GM12878 (cell line): ENCODE results near the gene FOXK1. TPM values are rescaled to one million over a fixed set of nuclear protein-coding genes. Genes with fewer than 3 reads are reported as not detected.

Source experiments
- ATAC-seq: fragments of 200-7000 bp; cut with Tn5 transposase; 3 replicates; pipeline ENCODE4 v1.9.1; 2020; ENCODE audit warnings: mild to moderate bottlenecking, moderate library complexity
- BruUV-seq: library from RNA; stranded (reverse); fragments of 400-500 nt; replicated peaks from 2 replicates; lab custom pipeline; 2021; lab: Mats Ljungman, UMichigan
- CTCF ChIA-PET: fragments of 300-600 bp; sonication (Branson Sonifier 250); formaldehyde crosslinking; extraction: SDS; loops from one replicate; lab custom pipeline; 2021; ENCODE audit warnings: inconsistent platforms; lab: Yijun Ruan, JAX
- POLR2A ChIA-PET: fragments of 350-600 bp; formaldehyde crosslinking; extraction: SDS; loops from one replicate; lab custom pipeline; 2021; ENCODE audit warnings: inconsistent platforms; lab: Charles Lee
- RAD21 ChIA-PET: fragments of 300-600 bp; sonication (Branson Sonifier 250); formaldehyde crosslinking; loops from one replicate; lab custom pipeline; 2023; ENCODE audit warnings: antibody characterized with exemption; ENCODE audit not compliant: unreplicated experiment; lab: Charles Lee
- SMC1A ChIA-PET: fragments of 300-600 bp; sonication (Branson Sonifier 250); formaldehyde crosslinking; loops from one replicate; lab custom pipeline; 2023; ENCODE audit not compliant: unreplicated experiment, uncharacterized antibody; lab: Charles Lee
- DNase-seq: peaks from one replicate; pipeline ENCODE4 v3.0.0-alpha.2; 2011; ENCODE audit warnings: low read depth, low spot score
- FAIRE-seq: peaks from 3 replicates; lab custom pipeline; 2011; peaks lifted over from hg19 to GRCh38; lab: Jason Lieb, UNC
- H2AFZ ChIP-seq: 2 replicates; pipeline ENCODE4 v1.6.0; 2011; ENCODE audit warnings: low read depth, low read length, control low read depth; ENCODE audit not compliant: control insufficient read depth
- H3K27ac ChIP-seq: 2 replicates; pipeline ENCODE4 v1.5.1; 2011; ENCODE audit warnings: control low read depth; ENCODE audit not compliant: control insufficient read depth, insufficient read depth
- H3K27me3 ChIP-seq, 2 experiments: replicated peaks in 1 of 2; 2 replicates each; pipeline versions ENCODE4 v1.6.0 to v1.6.1; 2011; ENCODE audit warnings: low read length in 1 of 2; ENCODE audit not compliant: control insufficient read depth in 2 of 2, insufficient read depth in 2 of 2
- H3K36me3 ChIP-seq, 2 experiments: 2 replicates each; pipeline ENCODE4 v1.5.1; 2011; ENCODE audit warnings: low read length in 1 of 2; ENCODE audit not compliant: control insufficient read depth in 2 of 2, insufficient read depth in 2 of 2
- H3K4me1 ChIP-seq: 2 replicates; pipeline ENCODE4 v1.6.1; 2011; ENCODE audit warnings: mild to moderate bottlenecking, low read length, moderate library complexity, mixed read lengths; ENCODE audit not compliant: control insufficient read depth, insufficient read depth
- H3K4me2 ChIP-seq: 2 replicates; pipeline ENCODE4 v1.6.0; 2011; ENCODE audit warnings: control low read depth; ENCODE audit not compliant: control insufficient read depth, insufficient read depth
- H3K4me3 ChIP-seq: fragments of 200-600 bp; sonication (generic); 2 replicates; pipeline ENCODE4 v1.5.1; 2016
- H3K79me2 ChIP-seq: 2 replicates; pipeline ENCODE4 v1.6.0; 2011; ENCODE audit warnings: low read length; ENCODE audit not compliant: control insufficient read depth, insufficient read depth
- H3K9ac ChIP-seq: 2 replicates; pipeline ENCODE4 v1.8.0; 2011; ENCODE audit warnings: low read length, control low read depth, mixed read lengths; ENCODE audit not compliant: control insufficient read depth, insufficient read depth
- H3K9me3 ChIP-seq: replicated peaks from 3 replicates; pipeline ENCODE4 v1.5.1; 2011; ENCODE audit warnings: mild to moderate bottlenecking, low read length; ENCODE audit not compliant: control insufficient read depth, insufficient read depth
- H4K20me1 ChIP-seq: 2 replicates; pipeline ENCODE4 v1.6.0; 2011; ENCODE audit not compliant: control insufficient read depth, insufficient read depth
- FOXK2 ChIP-seq: fragments of 450-650 bp; IDR thresholded peaks from 2 replicates; pipeline ENCODE4 v1.6.1; 2017; ENCODE audit warnings: mild to moderate bottlenecking, moderate library complexity
- HCFC1 ChIP-seq: fragments of 150-350 bp; IDR thresholded peaks from 2 replicates; pipeline ENCODE4 v1.6.1; 2014; ENCODE audit warnings: low read length
- HDAC6 ChIP-seq: fragments of 200-600 bp; sonication (generic); IDR thresholded peaks from one replicate; pipeline ENCODE4 v1.8.0; 2017; ENCODE audit warnings: antibody characterized with exemption; ENCODE audit not compliant: unreplicated experiment
- JUNB ChIP-seq: IDR thresholded peaks from 2 replicates; pipeline ENCODE4 v1.6.1; 2016; ENCODE audit warnings: antibody characterized with exemption, mild to moderate bottlenecking
- MTA2 ChIP-seq: fragments of 450-650 bp; IDR thresholded peaks from 2 replicates; pipeline ENCODE4 v1.6.1; 2016; ENCODE audit warnings: low read depth, mild to moderate bottlenecking, moderate library complexity
- MYC ChIP-seq: IDR thresholded peaks from 2 replicates; pipeline ENCODE4 v1.6.1; 2011; ENCODE audit warnings: mild to moderate bottlenecking, low read length, moderate library complexity, inconsistent platforms; ENCODE audit not compliant: insufficient read depth, insufficient replicate concordance, insufficient read length, severe bottlenecking
- POU2F2 ChIP-seq: IDR thresholded peaks from 3 replicates; pipeline ENCODE4 v1.6.1; 2011; ENCODE audit warnings: low read depth, mild to moderate bottlenecking, low read length, borderline replicate concordance
- RBBP5 ChIP-seq: fragments of 200-600 bp; sonication (generic); conservative IDR thresholded peaks from 2 replicates; pipeline ENCODE4 v1.6.1; 2016
- RFX5 ChIP-seq: IDR thresholded peaks from 2 replicates; pipeline ENCODE4 v1.6.1; 2011; ENCODE audit warnings: low read depth, low read length, improper control_type of control experiment
- SUPT20H ChIP-seq: IDR thresholded peaks from 2 replicates; pipeline ENCODE4 v1.6.1; 2011; ENCODE audit warnings: low read depth, mild to moderate bottlenecking, low read length, moderate library complexity, borderline replicate concordance; ENCODE audit not compliant: control insufficient read depth
- TBL1XR1 ChIP-seq: IDR thresholded peaks from 2 replicates; pipeline ENCODE4 v1.6.1; 2012; ENCODE audit warnings: low read depth, low read length, improper control_type of control experiment
- USF2 ChIP-seq: IDR thresholded peaks from 2 replicates; pipeline ENCODE4 v1.6.1; 2011; ENCODE audit warnings: low read depth, low read length, improper control_type of control experiment, borderline replicate concordance
- ZNF274 ChIP-seq: IDR thresholded peaks from one replicate; pipeline ENCODE4 v1.8.0; 2011; ENCODE audit not compliant: insufficient read length, insufficient read depth
- WGBS: methylation state at CpG from one replicate; pipeline ENCODE4 v1.1.6; 2016; ENCODE audit warnings: low lambda C conversion rate; ENCODE audit not compliant: insufficient replicate concordance, insufficient coverage; ENCODE audit errors: missing lambda C conversion rate; 5-methylcytosine and 5-hydroxymethylcytosine counted together
- in situ Hi-C: fragments of 300-500 bp; cut with MboI; formaldehyde crosslinking; loops from 9 replicates; pipeline ENCODE4 v1.14.3; 2018; ENCODE audit warnings: mixed read lengths
- intact Hi-C: fragments of 100-400 bp; cut with micrococcal nuclease; formaldehyde crosslinking; loops from one replicate; pipeline ENCODE4 v1.14.2; 2022; ENCODE audit not compliant: unreplicated experiment
- polyA plus RNA-seq, 11 experiments: library from polyadenylated mRNA; depleted of rRNA in 4 of 11; unstranded in 6 of 11; stranded (reverse) in 5 of 11; fragments of >200 nt; fragmentation: Nextera tagmentation in 4 of 11; fragmentation: Illumina TruSeq in 1 of 11; extraction: Ambion mirVana in 4 of 11; extraction: Trizol in 1 of 11; gene quantifications; 1 replicate in 1 of 11; 2 replicates in 10 of 11; pipeline versions ENCODE4 v1.2.1 to v1.2.3, GENCODE V29; 2011 to 2016; ENCODE audit warnings: inconsistent platforms in 2 of 11, missing spikeins in 2 of 11, low read depth in 1 of 11
- total RNA-seq, 4 experiments: library from RNA; depleted of rRNA in 3 of 4; stranded (reverse); fragments of >200 nt in 3 of 4; fragmentation: Illumina TruSeq in 1 of 4; extraction: Trizol in 1 of 4; gene quantifications; 2 replicates each; pipeline versions ENCODE4 v1.2.1 to v1.2.3, GENCODE V29; 2013 to 2021

Gene FOXK1
- total and polyA plus RNA-seq, 10 of the 15 experiments (the other 5 are each of a cell fraction or from before 2014, with no cell fraction given) = 0.24 to 31.8 (median 4.5) TPM

GRCh38 chr7:4742852-4743251 lies 60.8 kb downstream of the FOXK1 start:
- Histone ChIP-seq H2AFZ (no peak overlapping the region), H3K9me3 (no peaks in the 10 kb centered on the region), H3K4me2 (no peak overlapping the region), H3K27me3 (no peaks in the 10 kb centered on the region), H3K4me1 (peaks cover 23% of the 10 kb centered on the region), H3K36me3 (peaks cover 12 to 18% of the 10 kb centered on the region in 2 experiments; a peak in 3 of 4 replicates), H3K9ac (no peak overlapping the region), H4K20me1 (no peaks in the 10 kb centered on the region), H3K79me2 (peaks cover 12% of the 10 kb centered on the region), H3K4me3 (no peak overlapping the region), H3K27ac (no peak overlapping the region)
- POLR2A ChIA-PET = no interaction called here
- DNase-seq (no peak), FAIRE-seq (no peak), ATAC-seq (no peak)
- no TSS peak for BruUV-seq
- CTCF ChIA-PET = no interaction called here
- SMC1A ChIA-PET = interaction anchor here (1.5 kb wide), 1 partner anchor 16 kb away, joined by 3 read pairs; no protein-coding TSS in a partner anchor
- 90% methylated on average over 10 of the region's 10 CpGs for WGBS
- RAD21 ChIA-PET = interaction anchor here (3.8 kb wide), 1 partner anchor 18 kb away, joined by 16 read pairs; no protein-coding TSS in a partner anchor
- in situ Hi-C loops (no loop called here), intact Hi-C loops (no loop called here)
- no peak for TF ChIP-seq TBL1XR1
- TF ChIP-seq FOXK2 = no peak
- TF ChIP-seq RFX5 = no peak

- Histone ChIP-seq H4K20me1 (no peaks in the 10 kb centered on the region), H2AFZ (peak overlapping the region; percentile 51)
- no TSS peak for BruUV-seq
- TF ChIP-seq ZNF274 (no peak), HDAC6 (no peak), USF2 (no peak), SUPT20H (no peak), HCFC1 (no peak; the same call in 1 of the 2 replicates), POU2F2 (0 out of 3 replicates have a peak, but pooled peaks have one; percentile 19), JUNB (no peak), MTA2 (0 out of 2 replicates have a peak, but pooled peaks have one; percentile 10), RBBP5 (no peak), MYC (no peak), TBL1XR1 (no peak)
Observed at GRCh38 chr7:4744391-4745264, 62.5 kb downstream of the FOXK1 start.

More at GRCh38 chr7:4744391-4745264, 62.5 kb downstream of the FOXK1 start:
- peaks cover 15 to 16% of the 10 kb centered on the region in 2 experiments; a peak in 3 of 4 replicates for H3K36me3 ChIP-seq
- peak; percentile 95 for ATAC-seq
- ChIA-PET POLR2A (interaction anchor here (1.0 to 2.7 kb wide), 5 partner anchors 19 to 103 kb away, joined by 3 to 7 read pairs (median 4); partner anchors contain the start of gene AP5Z1), SMC1A (interaction anchor here (1.0 to 2.4 kb wide), 6 partner anchors 20 to 53 kb away, joined by 3 to 6 read pairs (median 4); partner anchors contain the start of gene AP5Z1), RAD21 (interaction anchor here (1.3 to 3.8 kb wide), 4 partner anchors 20 to 487 kb away, joined by 3 to 16 read pairs (median 6); no protein-coding TSS in a partner anchor), CTCF (interaction anchor here (1.0 to 1.2 kb wide), 2 partner anchors 20 to 103 kb away, joined by 3 to 4 read pairs; no protein-coding TSS in a partner anchor)
- FAIRE-seq = peak; percentile 68
- H3K79me2 ChIP-seq = peaks cover 10% of the 10 kb centered on the region
- H3K4me3 ChIP-seq = peak overlapping the region; percentile 69; the same call in 1 of the 2 replicates
- no peaks in the 10 kb centered on the region for H3K9me3 ChIP-seq
- in situ Hi-C loops (no loop called here), intact Hi-C loops (loop anchor here (2.0 kb wide), 1 partner anchor 60 kb away; no protein-coding TSS in a partner anchor)
- H3K4me2 ChIP-seq = peak overlapping the region; percentile 19
- 3% methylated on average over 31 of the region's 31 CpGs for WGBS
- peaks cover 29% of the 10 kb centered on the region for H3K4me1 ChIP-seq
- H3K27me3 ChIP-seq = no peaks in the 10 kb centered on the region
- peak overlapping the region; percentile 90 for H3K27ac ChIP-seq
- H3K9ac ChIP-seq = peak overlapping the region; percentile 68
- DNase-seq = peak; percentile 58
